ENCODE data around the gene RPE.

DNA sequence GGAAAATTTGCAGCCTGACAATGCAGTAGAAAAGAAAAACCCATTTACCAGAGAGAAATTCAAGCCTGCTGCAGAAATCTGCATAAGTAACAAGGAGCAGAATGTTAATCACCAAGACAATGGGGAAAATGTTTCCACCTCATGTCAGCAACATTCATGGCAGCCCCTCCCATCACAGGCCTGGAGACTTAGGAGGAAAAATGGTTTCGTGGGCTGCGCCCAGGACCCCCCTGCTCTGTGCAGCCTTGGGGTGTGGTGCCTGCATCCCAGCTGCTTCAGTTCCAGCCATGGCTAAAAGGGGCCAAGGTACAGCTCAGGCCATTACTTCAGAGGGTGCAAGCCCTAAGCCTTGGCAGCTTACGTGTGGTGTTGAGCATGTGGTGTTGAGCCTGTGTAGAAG is 53.4 kb downstream of the RPE start:
- TF ChIP-seq, protein P1, sequence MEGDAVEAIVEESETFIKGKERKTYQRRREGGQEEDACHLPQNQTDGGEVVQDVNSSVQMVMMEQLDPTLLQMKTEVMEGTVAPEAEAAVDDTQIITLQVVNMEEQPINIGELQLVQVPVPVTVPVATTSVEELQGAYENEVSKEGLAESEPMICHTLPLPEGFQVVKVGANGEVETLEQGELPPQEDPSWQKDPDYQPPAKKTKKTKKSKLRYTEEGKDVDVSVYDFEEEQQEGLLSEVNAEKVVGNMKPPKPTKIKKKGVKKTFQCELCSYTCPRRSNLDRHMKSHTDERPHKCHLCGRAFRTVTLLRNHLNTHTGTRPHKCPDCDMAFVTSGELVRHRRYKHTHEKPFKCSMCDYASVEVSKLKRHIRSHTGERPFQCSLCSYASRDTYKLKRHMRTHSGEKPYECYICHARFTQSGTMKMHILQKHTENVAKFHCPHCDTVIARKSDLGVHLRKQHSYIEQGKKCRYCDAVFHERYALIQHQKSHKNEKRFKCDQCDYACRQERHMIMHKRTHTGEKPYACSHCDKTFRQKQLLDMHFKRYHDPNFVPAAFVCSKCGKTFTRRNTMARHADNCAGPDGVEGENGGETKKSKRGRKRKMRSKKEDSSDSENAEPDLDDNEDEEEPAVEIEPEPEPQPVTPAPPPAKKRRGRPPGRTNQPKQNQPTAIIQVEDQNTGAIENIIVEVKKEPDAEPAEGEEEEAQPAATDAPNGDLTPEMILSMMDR (IDR thresholded peaks at IDR 0.05; ENCODE audit: low read depth, low read length) = no peak
- no peak for TF ChIP-seq EZH2phosphoT487 (IDR thresholded peaks at IDR 0.05; ENCODE audit: low read depth)

Data from OCI-LY3 (cell line).